Mesodermal cell (in vitro differentiated cells): ENCODE results near the gene GPC3.
"Not testable (repeated sequence)": the region's sequence is repeated elsewhere in the genome, so short reads cannot be mapped to it uniquely, and the experiment has no call there.

Experiments used
- H3K27ac ChIP-seq: 2 replicates; pipeline ENCODE4 v1.7.0; 2013; ENCODE audit warnings: mild to moderate bottlenecking, low read depth, low read length, moderate library complexity; ENCODE audit not compliant: severe bottlenecking
- H3K36me3 ChIP-seq: 2 replicates; pipeline ENCODE4 v1.7.1; 2013; ENCODE audit warnings: mild to moderate bottlenecking, low read length, moderate library complexity; ENCODE audit not compliant: control insufficient read depth, insufficient read depth
- H3K4me1 ChIP-seq: one replicate; pipeline ENCODE4 v1.7.1; 2013; ENCODE audit warnings: mild to moderate bottlenecking, low read length; ENCODE audit not compliant: insufficient read depth, control insufficient read depth, poor library complexity, severe bottlenecking
- H3K4me3 ChIP-seq: 2 replicates; pipeline ENCODE4 v1.7.0; 2013; ENCODE audit warnings: low read length, control low read depth, mild to moderate bottlenecking; ENCODE audit not compliant: insufficient read depth, poor library complexity, severe bottlenecking; ENCODE audit errors: extremely low read depth
- H3K9me3 ChIP-seq: 2 replicates; pipeline ENCODE4 v1.7.1; 2013; ENCODE audit warnings: mild to moderate bottlenecking, low read length, moderate library complexity; ENCODE audit not compliant: control insufficient read depth
- WGBS, 2 experiments: methylation state at CpG; one replicate each; pipeline ENCODE4 v1.1.5; 2013; ENCODE audit warnings: missing lambda C conversion rate in 2 of 2; ENCODE audit not compliant: insufficient coverage in 2 of 2; 5-methylcytosine and 5-hydroxymethylcytosine counted together

GPC3 gene

GRCh38 chrX:133994576-133994975 lies 9.2 kb upstream of the GPC3 start:
- Histone ChIP-seq H3K4me3 (no peak overlapping the region), H3K36me3 (no peaks in the 10 kb centered on the region), H3K9me3 (no peaks in the 10 kb centered on the region), H3K4me1 (peaks cover 11% of the 10 kb centered on the region), H3K27ac (no peak overlapping the region)
- 80% methylated on average over 1 of the region's 2 CpGs; no CpG with 5 or more reads in 1 of the 2 experiments for WGBS, 2 experiments

- Histone ChIP-seq H3K27ac (no peak overlapping the region), H3K4me1 (peaks cover 12% of the 10 kb centered on the region), H3K9me3 (no peaks in the 10 kb centered on the region), H3K36me3 (no peaks in the 10 kb centered on the region), H3K4me3 (no peak overlapping the region)
- WGBS, 2 experiments: 100% methylated on average over 1 of the region's 4 CpGs; no CpG with 5 or more reads in 1 of the 2 experiments
These were observed 7.5 kb upstream of the GPC3 start for GRCh38 chrX:133992882-133993281.

- no peaks in the 10 kb centered on the region for H3K36me3 ChIP-seq
- no peak overlapping the region for H3K27ac ChIP-seq
- no peak overlapping the region for H3K4me3 ChIP-seq
- no peaks in the 10 kb centered on the region for H3K9me3 ChIP-seq
- peaks cover 12% of the 10 kb centered on the region for H3K4me1 ChIP-seq
- WGBS, 2 experiments: 94% methylated on average over 3 of the region's 5 CpGs; no CpG with 5 or more reads in 1 of the 2 experiments
These were observed 6.4 kb upstream of the GPC3 start for GRCh38 chrX:133991814-133992213.

- H3K4me1 ChIP-seq: peaks cover 12% of the 10 kb centered on the region
- H3K4me3 ChIP-seq, H3K36me3 ChIP-seq, H3K27ac ChIP-seq, H3K9me3 ChIP-seq: not testable (repeated sequence)
- 100% methylated on average over 3 of the region's 3 CpGs; no CpG with 5 or more reads in 1 of the 2 experiments for WGBS, 2 experiments
These were observed 5.7 kb upstream of the GPC3 start for GRCh38 chrX:133991057-133991456.

- Histone ChIP-seq H3K4me3 (no peak overlapping the region), H3K9me3 (no peaks in the 10 kb centered on the region), H3K27ac (no peak overlapping the region), H3K4me1 (peaks cover 12% of the 10 kb centered on the region), H3K36me3 (no peaks in the 10 kb centered on the region)
- WGBS, 2 experiments: no CpG with 5 or more reads among the region's 1 CpG
These were observed 4.6 kb upstream of the GPC3 start for GRCh38 chrX:133989993-133990392.

- Histone ChIP-seq H3K27ac (no peak overlapping the region), H3K4me1 (peaks cover 12% of the 10 kb centered on the region), H3K4me3 (no peak overlapping the region), H3K9me3 (no peaks in the 10 kb centered on the region), H3K36me3 (no peaks in the 10 kb centered on the region)
- 71% methylated on average over 2 of the region's 6 CpGs; no CpG with 5 or more reads in 1 of the 2 experiments for WGBS, 2 experiments
These were observed 4.1 kb upstream of the GPC3 start for GRCh38 chrX:133989490-133989889.

- no CpG with 5 or more reads among the region's 5 CpGs for WGBS, 2 experiments
- Histone ChIP-seq H3K9me3 (no peaks in the 10 kb centered on the region), H3K4me1 (peaks cover 10% of the 10 kb centered on the region), H3K27ac (no peak overlapping the region), H3K4me3 (no peak overlapping the region), H3K36me3 (no peaks in the 10 kb centered on the region)
These were observed 2.6 kb upstream of the GPC3 start for GRCh38 chrX:133988010-133988409.

GRCh38 chrX:133987188-133987587 lies 1.8 kb upstream of the GPC3 start:
- Histone ChIP-seq H3K4me3 (no peak overlapping the region), H3K36me3 (no peaks in the 10 kb centered on the region), H3K27ac (no peak overlapping the region), H3K9me3 (no peaks in the 10 kb centered on the region), H3K4me1 (peaks cover 9% of the 10 kb centered on the region)
- no CpG with 5 or more reads among the region's 6 CpGs for WGBS, 2 experiments

- Histone ChIP-seq H3K4me3 (peak overlapping the region; percentile 32), H3K27ac (no peak overlapping the region)
- WGBS, 2 experiments: 3 to 42% methylated on average over 4 to 6 of the region's 14 CpGs
These were observed 731 bp upstream of the GPC3 start for GRCh38 chrX:133985967-133986683.

GRCh38 chrX:133984857-133985163 lies 584 bp downstream of the GPC3 start:
- H3K27ac ChIP-seq: no peak overlapping the region
- no peaks in the 10 kb centered on the region for H3K36me3 ChIP-seq
- WGBS, 2 experiments: 0% methylated on average over 4 of the region's 16 CpGs
- peak overlapping the region; percentile 32 for H3K4me3 ChIP-seq
- H3K9me3 ChIP-seq: no peaks in the 10 kb centered on the region
- H3K4me1 ChIP-seq: peaks cover 6% of the 10 kb centered on the region

More at GRCh38 chrX:133985967-133986683, 731 bp upstream of the GPC3 start:
- Histone ChIP-seq H3K36me3 (no peaks in the 10 kb centered on the region), H3K4me1 (peaks cover 9% of the 10 kb centered on the region), H3K9me3 (no peaks in the 10 kb centered on the region)
